ENCODE data around the gene IRF7. TPM values are rescaled to one million over a fixed set of nuclear protein-coding genes. Genes with fewer than 3 reads are reported as not detected.
A peak's percentile ranks its signal among the peaks of the same experiment; 100 is the strongest.
"Not testable (repeated sequence)": the region's sequence is repeated elsewhere in the genome, so short reads cannot be mapped to it uniquely, and the experiment has no call there.

The IRF7 gene
- total RNA-seq, 2 experiments from 2014 or later = 146 to 267 TPM

GRCh38 chr11:574632-575312 lies 41.0 kb downstream of the IRF7 start:
- ATAC-seq = no peak
- CTCF ChIA-PET = interaction anchor here (1.5 to 2.7 kb wide), 5 partner anchors 9 to 152 kb away, joined by 4 to 8 read pairs (median 7); partner anchors contain the start of genes DEAF1 and TMEM80
- H3K27ac Mint-ChIP-seq = peak overlapping the region; percentile 47

GRCh38 chr11:574031-574570 lies 41.6 kb downstream of the IRF7 start:
- DNase-seq; H3K9me3 Mint-ChIP-seq (ENCODE audit: low read depth); ATAC-seq; H3K36me3 Mint-ChIP-seq: not testable (repeated sequence)
- Mint-ChIP-seq H3K4me3 (peak overlapping the region; percentile 77), H3K27me3 (peaks cover 21% of the 10 kb centered on the region), H3K27ac (peak overlapping the region; percentile 40), H3K4me1 (peaks cover 34% of the 10 kb centered on the region)
- CTCF ChIA-PET = interaction anchor here (2.7 kb wide), 1 partner anchor 55 kb away, joined by 7 read pairs; no protein-coding TSS in a partner anchor

More at GRCh38 chr11:574632-575312, 41.0 kb downstream of the IRF7 start:
- Mint-ChIP-seq H3K4me3 (peak overlapping the region; percentile 77), H3K9me3 (ENCODE audit: low read depth) (no peaks in the 10 kb centered on the region), H3K27me3 (peaks cover 21% of the 10 kb centered on the region), H3K36me3 (peaks cover 7% of the 10 kb centered on the region), H3K4me1 (peaks cover 41% of the 10 kb centered on the region)
- DNase-seq = no peak

GRCh38 chr11:573146-573759 lies 42.5 kb downstream of the IRF7 start:
- Mint-ChIP-seq H3K9me3 (ENCODE audit: low read depth) (no peaks in the 10 kb centered on the region), H3K36me3 (peaks cover 7% of the 10 kb centered on the region), H3K4me3 (no peak overlapping the region), H3K27ac (no peak overlapping the region), H3K27me3 (peaks cover 21% of the 10 kb centered on the region), H3K4me1 (peaks cover 26% of the 10 kb centered on the region)
- DNase-seq (no peak), ATAC-seq (no peak)
- CTCF ChIA-PET = no interaction called here

- CTCF ChIA-PET = no interaction called here
- Mint-ChIP-seq H3K4me3 (no peak overlapping the region), H3K27ac (no peak overlapping the region), H3K9me3 (ENCODE audit: low read depth) (no peaks in the 10 kb centered on the region), H3K27me3 (peaks cover 21% of the 10 kb centered on the region), H3K4me1 (peaks cover 24% of the 10 kb centered on the region), H3K36me3 (peaks cover 4% of the 10 kb centered on the region)
- DNase-seq (no peak), ATAC-seq (no peak)
Observed at GRCh38 chr11:571802-572185, 44.0 kb downstream of the IRF7 start.

GRCh38 chr11:569158-569885 lies 46.4 kb downstream of the IRF7 start:
- no peak for ATAC-seq
- Mint-ChIP-seq H3K27me3 (peaks cover 11% of the 10 kb centered on the region), H3K36me3 (peaks cover 4% of the 10 kb centered on the region), H3K4me1 (peaks cover 19% of the 10 kb centered on the region), H3K4me3 (peak overlapping the region; percentile 73), H3K9me3 (ENCODE audit: low read depth) (no peaks in the 10 kb centered on the region), H3K27ac (peak overlapping the region; percentile 75)
- no peak for DNase-seq
- CTCF ChIA-PET = interaction anchor here (1.0 to 2.9 kb wide), 4 partner anchors 14 to 162 kb away, joined by 3 to 14 read pairs (median 4); no protein-coding TSS in a partner anchor

GRCh38 chr11:568306-569157 lies 47.2 kb downstream of the IRF7 start:
- Mint-ChIP-seq H3K36me3 (peaks cover 4% of the 10 kb centered on the region), H3K27me3 (peaks cover 5% of the 10 kb centered on the region), H3K4me1 (peaks cover 16% of the 10 kb centered on the region), H3K4me3 (peak overlapping the region; percentile 80), H3K27ac (peak overlapping the region; percentile 75), H3K9me3 (ENCODE audit: low read depth) (no peaks in the 10 kb centered on the region)
- CTCF ChIA-PET = interaction anchor here (1.0 to 2.9 kb wide), 5 partner anchors 14 to 162 kb away, joined by 3 to 14 read pairs (median 3); no protein-coding TSS in a partner anchor
- ATAC-seq (peak; percentile 94), DNase-seq (peak; percentile 96)

GRCh38 chr11:567629-568292 lies 48.0 kb downstream of the IRF7 start:
- Mint-ChIP-seq H3K27me3 (no peaks in the 10 kb centered on the region), H3K4me3 (peak overlapping the region; percentile 80), H3K27ac (peak overlapping the region; percentile 46), H3K36me3 (peaks cover 5% of the 10 kb centered on the region), H3K4me1 (peaks cover 16% of the 10 kb centered on the region), H3K9me3 (ENCODE audit: low read depth) (no peaks in the 10 kb centered on the region)
- CTCF ChIA-PET = interaction anchor here (1.0 to 2.9 kb wide), 4 partner anchors 13 to 132 kb away, joined by 3 to 14 read pairs (median 4); no protein-coding TSS in a partner anchor
- ATAC-seq = no peak
- peak; percentile 40 for DNase-seq

- peak; percentile 40 for DNase-seq
- H3K27ac Mint-ChIP-seq = no peak overlapping the region
- peaks cover 16% of the 10 kb centered on the region for H3K4me1 Mint-ChIP-seq
- H3K36me3 Mint-ChIP-seq = peaks cover 5% of the 10 kb centered on the region
- H3K9me3 Mint-ChIP-seq (ENCODE audit: low read depth) = no peaks in the 10 kb centered on the region
- H3K27me3 Mint-ChIP-seq = no peaks in the 10 kb centered on the region
- CTCF ChIA-PET = interaction anchor here (1.1 to 2.9 kb wide), 4 partner anchors 8 to 133 kb away, joined by 3 to 14 read pairs (median 4); partner anchors contain the start of gene PHRF1
- H3K4me3 Mint-ChIP-seq = peak overlapping the region; percentile 80
- no peak for ATAC-seq
Observed at GRCh38 chr11:567011-567628, 48.6 kb downstream of the IRF7 start.

- ATAC-seq (no peak), DNase-seq (no peak)
- H3K27me3 Mint-ChIP-seq = no peaks in the 10 kb centered on the region
- H3K4me1 Mint-ChIP-seq = peaks cover 22% of the 10 kb centered on the region
- H3K36me3 Mint-ChIP-seq = peaks cover 5% of the 10 kb centered on the region
- CTCF ChIA-PET = interaction anchor here (1.1 to 1.8 kb wide), 2 partner anchors 9 to 47 kb away, joined by 3 to 6 read pairs; partner anchors contain the start of gene PHRF1
- no peak overlapping the region for H3K27ac Mint-ChIP-seq
- H3K9me3 Mint-ChIP-seq (ENCODE audit: low read depth) = no peaks in the 10 kb centered on the region
- H3K4me3 Mint-ChIP-seq = no peak overlapping the region
Observed at GRCh38 chr11:565921-566509, 49.7 kb downstream of the IRF7 start.

- Mint-ChIP-seq H3K9me3 (ENCODE audit: low read depth) (no peaks in the 10 kb centered on the region), H3K27me3 (no peaks in the 10 kb centered on the region), H3K4me3 (no peak overlapping the region), H3K27ac (no peak overlapping the region), H3K4me1 (peaks cover 24% of the 10 kb centered on the region), H3K36me3 (peaks cover 5% of the 10 kb centered on the region)
- ATAC-seq (no peak), DNase-seq (no peak)
- CTCF ChIA-PET = interaction anchor here (0.8 to 1.7 kb wide), 3 partner anchors 9 to 115 kb away, joined by 3 to 8 read pairs (median 3); no protein-coding TSS in a partner anchor
Observed at GRCh38 chr11:563812-564578, 51.8 kb downstream of the IRF7 start.

Data from activated CD8-positive, alpha-beta memory T cell treated with anti-CD3 and anti-CD28 coated beads, Interleukin-2, amount 10 ng/mL, durations not matched to agents 7 days and 5 days (primary cell).